HL-60/S4 treated with retinoic acid at 250 ng/mL for 4 days and 3 days (cell line): ENCODE measurements around the gene SPATA20.

Experiments used
- in situ Hi-C: fragments of 300-500 bp; cut with MboI; formaldehyde crosslinking; loops from 2 replicates; pipeline ENCODE4 v1.7.0; 2022; ENCODE audit warnings: low sequenced_read_pairs

SPATA20 gene

GRCh38 chr17:50547035-50547735, at the start of gene SPATA20:
SPATA20 (plus strand) TSS chr17:50547174; CDS start chr17:50547209, 35 bp downstream.
- in situ Hi-C loops, result loop anchor here (25.0 kb wide), 1 partner anchor 415 kb away; no protein-coding TSS in a partner anchor

DNA sequence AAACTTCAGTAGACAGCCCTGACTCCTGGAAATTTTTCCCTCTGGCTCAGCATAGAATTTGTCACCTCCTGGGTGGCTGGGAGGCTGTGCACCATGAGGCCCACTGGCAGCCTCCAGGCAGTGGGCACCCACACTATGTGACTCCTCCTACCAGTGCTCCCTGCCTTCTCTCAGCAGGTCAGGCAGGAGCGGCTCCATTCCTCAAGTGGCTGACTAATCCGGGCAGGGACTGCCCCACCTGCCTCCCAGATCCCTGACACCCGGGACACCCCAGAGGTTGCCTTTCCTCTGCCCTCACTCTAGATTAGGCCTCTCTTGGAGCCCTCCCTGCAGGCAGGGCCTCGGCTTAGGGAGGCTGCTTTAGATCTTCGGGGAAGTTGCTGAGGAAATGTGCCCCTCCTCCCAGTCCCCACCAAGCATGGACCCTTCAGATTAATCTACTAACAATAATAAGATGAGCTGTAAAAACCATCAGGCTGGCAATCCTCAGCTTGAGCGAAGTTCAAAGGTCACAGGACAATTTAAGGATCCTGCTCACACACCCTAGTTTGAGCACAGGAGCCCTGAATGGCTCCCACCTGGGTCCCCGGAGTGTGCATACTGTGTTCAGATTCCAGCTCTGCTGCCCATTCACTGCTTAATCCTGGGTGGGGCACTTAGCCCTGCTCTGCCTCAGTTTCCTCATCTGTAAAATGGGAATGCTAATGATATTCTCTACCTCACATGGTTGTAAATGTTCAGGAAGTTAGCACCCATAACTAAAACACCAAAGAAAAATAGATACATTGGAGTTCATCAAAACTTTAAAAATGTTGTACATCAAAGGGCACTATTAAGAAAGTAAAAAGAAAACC, 48.7 kb upstream of the SPATA20 start:
- in situ Hi-C loops, result no loop called here

GRCh38 chr17:50499270-50499669, 47.7 kb upstream of the SPATA20 start:
- in situ Hi-C loops, result no loop called here

GRCh38 chr17:50499721-50500120, 47.3 kb upstream of the SPATA20 start:
- in situ Hi-C loops, result no loop called here

DNA sequence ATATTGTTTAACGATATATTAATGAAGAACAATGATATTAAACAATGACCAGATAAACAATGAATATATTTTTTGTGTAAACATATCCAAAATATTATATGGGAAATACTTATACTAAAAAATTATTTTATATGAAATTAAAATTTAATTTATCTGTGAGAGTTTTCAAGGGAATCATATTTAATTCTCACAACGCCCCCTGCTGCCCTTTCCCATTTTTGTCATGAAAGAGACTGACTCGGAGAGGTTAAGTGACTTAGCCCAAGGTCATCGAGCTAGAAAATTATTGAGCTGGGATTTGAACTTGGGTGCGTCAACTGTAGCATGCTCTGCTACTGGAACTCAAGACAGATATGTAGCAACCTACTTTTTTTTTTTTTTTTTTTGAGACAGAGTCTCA, 45.9 kb upstream of the SPATA20 start:
- in situ Hi-C loops, result no loop called here

DNA sequence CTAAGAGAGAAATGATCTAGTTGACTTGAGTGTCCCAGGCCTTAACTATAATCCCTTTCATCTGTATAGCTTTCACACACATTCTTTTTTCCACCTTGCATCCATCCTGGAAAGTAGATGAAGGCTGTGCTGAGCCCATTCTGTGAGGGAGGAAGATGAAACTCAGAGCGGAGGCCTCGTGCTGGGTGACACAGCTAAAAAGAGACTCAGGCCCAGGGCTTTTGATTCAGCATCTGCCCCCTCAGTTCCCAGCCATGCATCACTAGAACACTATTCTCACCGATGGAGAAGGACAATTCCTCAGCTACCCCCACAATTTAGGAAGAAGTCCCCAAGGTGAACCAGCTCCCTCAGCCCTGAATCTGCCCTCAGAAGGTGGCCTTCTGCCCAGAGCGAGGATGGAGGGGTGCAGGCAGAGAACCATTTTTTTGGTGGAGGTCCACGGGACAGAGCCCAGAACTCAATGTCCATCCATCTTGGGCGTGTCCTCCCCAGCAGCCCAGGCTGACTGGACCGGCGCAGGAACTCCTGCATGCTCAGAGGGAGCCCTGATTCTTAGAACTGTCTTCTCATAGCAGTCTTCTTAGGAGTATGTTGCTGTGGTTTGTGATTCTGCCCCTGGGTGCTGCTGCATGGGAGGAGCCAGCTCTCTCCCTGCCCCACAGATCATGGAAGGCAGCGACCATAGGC, 44.5 kb upstream of the SPATA20 start:
- in situ Hi-C loops, result no loop called here

DNA sequence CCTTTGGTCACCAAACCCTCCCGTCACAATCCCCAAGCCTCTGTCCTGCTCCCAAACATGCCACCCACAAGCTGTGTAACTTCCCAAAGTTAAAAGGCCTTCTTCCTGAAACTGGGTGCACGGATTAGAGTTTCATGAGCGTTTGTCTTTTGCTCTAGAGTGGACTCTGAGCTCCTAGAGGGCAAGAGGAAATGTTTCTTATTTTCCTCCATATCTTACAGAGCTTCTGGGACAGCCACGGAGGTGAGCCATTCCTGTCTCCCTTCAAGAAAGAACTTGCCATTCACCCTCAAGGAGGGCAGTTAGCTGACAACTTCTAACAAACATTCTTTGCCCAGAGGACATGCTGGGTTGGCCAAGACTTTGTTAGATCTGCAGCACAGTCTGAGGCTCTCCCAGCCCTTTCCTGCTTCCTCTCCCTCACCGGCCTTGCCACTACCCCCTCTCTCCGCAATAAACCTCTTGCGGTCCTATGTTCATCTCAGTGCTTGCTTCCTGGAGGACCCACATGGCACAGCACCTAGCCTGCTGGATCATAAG, 41.3 kb upstream of the SPATA20 start:
- in situ Hi-C loops, result no loop called here

GRCh38 chr17:50506298-50506697, 40.7 kb upstream of the SPATA20 start:
- in situ Hi-C loops, result no loop called here

DNA sequence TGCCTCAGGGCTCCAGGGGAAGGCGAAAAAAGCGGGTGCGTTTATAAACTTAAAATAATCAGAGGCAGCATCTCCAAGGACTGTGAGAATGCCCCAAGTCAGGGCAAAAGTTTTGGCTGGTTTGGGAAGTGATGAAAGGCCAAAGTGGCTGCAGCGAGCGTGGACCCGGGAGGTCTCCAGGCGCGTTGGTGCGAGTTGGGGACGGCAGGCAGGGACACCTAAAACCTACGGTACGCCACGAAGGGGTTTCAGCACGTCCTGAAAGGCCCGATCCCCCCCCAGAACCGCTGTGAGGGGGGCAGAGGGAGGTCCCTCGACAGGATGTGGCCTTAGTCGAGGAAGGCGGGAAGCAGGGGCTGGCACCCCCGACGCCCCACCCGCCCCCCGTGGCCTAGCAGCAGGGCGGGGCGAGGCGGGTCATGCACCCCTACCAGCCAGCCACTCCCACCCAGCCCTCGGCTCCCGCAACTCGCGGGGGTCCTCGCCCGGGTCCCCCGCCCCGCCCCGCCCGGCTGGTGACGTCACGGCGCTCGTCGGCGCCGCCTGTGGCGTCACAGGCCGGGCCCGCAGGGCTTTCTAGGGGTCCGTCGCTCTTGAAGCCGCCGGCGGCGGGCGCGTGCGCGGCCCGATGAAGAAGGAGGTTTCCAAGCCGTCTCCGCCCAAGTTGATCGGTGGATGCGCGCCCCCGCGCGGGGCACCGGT, 39.0 kb upstream of the SPATA20 start, which contains the start of gene MYCBPAP:
Gene MYCBPAP (plus strand): TSS at position 569 of the 702 bp plus-strand sequence. CDS start 236 bp downstream, outside the sequence.
- in situ Hi-C loops, result no loop called here

- in situ Hi-C loops, result no loop called here
These were observed 38.2 kb upstream of the SPATA20 start for GRCh38 chr17:50508573-50509460.

- in situ Hi-C loops, result no loop called here
These were observed 35.9 kb upstream of the SPATA20 start for GRCh38 chr17:50511058-50511457.

DNA sequence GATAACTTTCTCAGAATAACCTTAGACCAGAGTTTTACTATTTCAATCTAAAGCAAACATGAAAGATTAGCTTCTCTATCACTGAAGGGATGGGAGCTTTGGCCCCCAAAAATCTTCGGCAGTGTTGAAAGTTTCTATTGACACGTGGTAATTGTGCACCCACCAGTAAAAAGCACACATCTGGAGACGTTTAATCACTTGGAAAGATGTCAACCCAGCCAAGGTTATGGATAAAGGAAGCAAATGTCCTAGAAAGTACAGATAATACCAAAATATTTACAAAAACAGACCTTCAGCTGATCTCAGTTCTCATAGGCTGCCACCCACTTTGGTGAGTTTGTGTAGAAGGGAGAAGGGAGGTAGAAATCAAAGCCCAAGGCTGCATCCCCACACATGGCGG, 33.5 kb upstream of the SPATA20 start:
- in situ Hi-C loops, result no loop called here

DNA sequence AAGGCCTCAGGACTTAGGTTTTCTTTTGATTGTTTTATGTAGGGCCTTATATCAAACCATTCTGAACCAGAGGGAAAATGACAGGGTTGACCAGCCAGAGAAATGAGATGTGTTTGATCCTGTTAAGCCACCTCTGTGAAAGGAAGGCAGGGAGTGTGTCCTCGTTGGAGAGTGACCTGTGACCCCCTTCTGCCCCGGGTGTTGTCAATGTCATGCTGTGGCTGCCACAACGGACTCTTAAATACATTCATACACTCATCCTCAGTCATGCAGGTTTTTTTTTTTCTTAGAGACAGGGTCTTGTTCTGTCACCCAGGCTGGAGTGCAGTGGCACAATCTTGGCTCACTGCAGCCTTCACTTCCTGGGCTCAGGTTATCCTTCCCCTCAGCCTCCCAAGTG, 32.6 kb upstream of the SPATA20 start:
- in situ Hi-C loops, result no loop called here

GRCh38 chr17:50514936-50515702, 31.9 kb upstream of the SPATA20 start:
- in situ Hi-C loops, result no loop called here

DNA sequence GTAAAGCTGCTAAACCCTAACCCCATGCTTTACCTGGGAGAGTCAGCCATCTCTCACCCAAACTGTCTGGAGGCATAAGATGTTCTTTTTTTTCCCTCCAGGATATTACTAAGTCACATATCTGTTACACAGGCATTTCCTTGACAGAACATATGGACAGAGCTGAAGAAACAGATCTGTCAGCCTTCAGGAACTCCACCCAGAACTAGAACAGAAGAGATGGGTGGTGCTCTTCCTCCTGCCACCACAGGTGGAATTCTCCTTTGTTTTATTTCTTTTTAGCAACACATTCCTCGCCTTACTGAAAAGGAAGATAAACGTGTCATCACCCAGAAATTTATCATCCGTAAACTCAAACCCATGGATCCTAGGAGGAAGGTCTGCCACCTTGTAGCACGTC, 30.0 kb upstream of the SPATA20 start:
- in situ Hi-C loops, result no loop called here

GRCh38 chr17:50517504-50518383, 29.2 kb upstream of the SPATA20 start:
- in situ Hi-C loops, result no loop called here

GRCh38 chr17:50518384-50519023, 28.5 kb upstream of the SPATA20 start:
- in situ Hi-C loops, result no loop called here
